HepG2 (cell line): ENCODE measurements around the gene ZBTB46. TPM values are rescaled to one million over a fixed set of nuclear protein-coding genes. Genes with fewer than 3 reads are reported as not detected.

Experiments used
- CAMTA2 ChIP-seq: sonication (generic); formaldehyde crosslinking; IDR thresholded peaks from 2 replicates; pipeline ENCODE4 v1.4.0; 2020; ENCODE audit warnings: mild to moderate bottlenecking, missing genetic modification reagents, borderline replicate concordance
- FIP1L1 ChIP-seq: fragments of 200-400 bp; formaldehyde crosslinking; IDR thresholded peaks from 2 replicates; pipeline ENCODE4 v1.6.1; 2018; ENCODE audit warnings: low read depth, mild to moderate bottlenecking, low read length, moderate library complexity, borderline replicate concordance; ENCODE audit not compliant: insufficient read depth
- FOXC1 ChIP-seq: sonication (generic); formaldehyde crosslinking; IDR thresholded peaks from 2 replicates; pipeline ENCODE4 v1.8.0; 2022; ENCODE audit warnings: mild to moderate bottlenecking, missing genetic modification reagents, borderline replicate concordance
- HOXD1 ChIP-seq: sonication (generic); formaldehyde crosslinking; IDR thresholded peaks from 2 replicates; pipeline ENCODE4 v1.5.0; 2020; ENCODE audit warnings: missing genetic modification reagents
- KDM2A ChIP-seq: sonication (generic); formaldehyde crosslinking; IDR thresholded peaks from 2 replicates; pipeline ENCODE4 v1.4.0; 2020; ENCODE audit warnings: low read depth, missing genetic modification reagents, borderline replicate concordance
- MAFK ChIP-seq, 2 experiments: IDR thresholded peaks in 1 of 2; conservative IDR thresholded peaks in 1 of 2; 2 replicates each; pipeline ENCODE4 v1.6.1; 2011; ENCODE audit warnings: improper control_type of control experiment in 2 of 2, low read length in 2 of 2
- MZF1 ChIP-seq: sonication (generic); formaldehyde crosslinking; IDR thresholded peaks from 2 replicates; pipeline ENCODE4 v1.8.1; 2023; ENCODE audit warnings: mild to moderate bottlenecking, missing genetic modification reagents, borderline replicate concordance
- REPIN1 ChIP-seq: sonication (generic); formaldehyde crosslinking; IDR thresholded peaks from 2 replicates; pipeline ENCODE4 v1.8.0; 2022; ENCODE audit warnings: missing genetic modification reagents, low read depth, mild to moderate bottlenecking, borderline replicate concordance
- SMARCE1 ChIP-seq: fragments of 450-650 bp; IDR thresholded peaks from 2 replicates; pipeline ENCODE4 v1.6.1; 2017; ENCODE audit warnings: borderline replicate concordance
- SMYD3 ChIP-seq: sonication (generic); formaldehyde crosslinking; IDR thresholded peaks from 2 replicates; pipeline ENCODE4 v1.8.1; 2023; ENCODE audit warnings: mild to moderate bottlenecking, missing genetic modification reagents
- SOX13 ChIP-seq, 3 experiments: fragments of 450-650 bp in 1 of 3; sonication (generic) in 1 of 3; formaldehyde crosslinking in 1 of 3; IDR thresholded peaks in 2 of 3; conservative IDR thresholded peaks in 1 of 3; 2 replicates each; pipeline versions ENCODE4 v1.5.0 to v1.6.1; 2016 to 2020; ENCODE audit warnings: antibody characterized with exemption in 1 of 3, mild to moderate bottlenecking in 1 of 3, missing compliant biosample characterization in 1 of 3, missing genetic modification reagents in 1 of 3, moderate library complexity in 1 of 3
- TBX2 ChIP-seq: sonication (generic); formaldehyde crosslinking; IDR thresholded peaks from 2 replicates; pipeline ENCODE4 v1.5.0; 2020; ENCODE audit warnings: missing genetic modification reagents, mild to moderate bottlenecking, borderline replicate concordance
- ZBTB34 ChIP-seq: sonication (generic); formaldehyde crosslinking; IDR thresholded peaks from 2 replicates; pipeline ENCODE4 v1.8.0; 2022; ENCODE audit warnings: mild to moderate bottlenecking, missing genetic modification reagents
- ZBTB39 ChIP-seq: sonication (generic); formaldehyde crosslinking; IDR thresholded peaks from 2 replicates; pipeline ENCODE4 v1.5.0; 2020; ENCODE audit warnings: missing genetic modification reagents
- ZBTB46 ChIP-seq: sonication (generic); formaldehyde crosslinking; IDR thresholded peaks from 2 replicates; pipeline ENCODE4 v1.4.0; 2020; ENCODE audit warnings: mild to moderate bottlenecking, missing genetic modification reagents, borderline replicate concordance
- ZBTB7B ChIP-seq: sonication (generic); formaldehyde crosslinking; IDR thresholded peaks from 2 replicates; pipeline ENCODE4 v1.4.0; 2020; ENCODE audit warnings: missing genetic modification reagents
- ZHX1 ChIP-seq: sonication (generic); formaldehyde crosslinking; IDR thresholded peaks from 2 replicates; pipeline ENCODE4 v1.8.1; 2022; ENCODE audit warnings: low read depth, mild to moderate bottlenecking, missing genetic modification reagents
- ZNF333 ChIP-seq: sonication (generic); formaldehyde crosslinking; IDR thresholded peaks from 2 replicates; pipeline ENCODE4 v1.4.0; 2020; ENCODE audit warnings: mild to moderate bottlenecking, missing genetic modification reagents, borderline replicate concordance
- ZNF44 ChIP-seq: sonication (generic); formaldehyde crosslinking; IDR thresholded peaks from 2 replicates; pipeline ENCODE4 v1.5.1; 2020; ENCODE audit warnings: mild to moderate bottlenecking, missing genetic modification reagents
- ZNF775 ChIP-seq: sonication (generic); formaldehyde crosslinking; IDR thresholded peaks from 2 replicates; pipeline ENCODE4 v1.4.0; 2020; ENCODE audit warnings: missing genetic modification reagents, mild to moderate bottlenecking, moderate library complexity, borderline replicate concordance
- polyA plus RNA-seq, 8 experiments: library from polyadenylated mRNA; depleted of rRNA in 3 of 8; stranded (reverse) in 7 of 8; unstranded in 1 of 8; fragments of >200 nt; fragmentation: Illumina TruSeq in 4 of 8; extraction: Trizol in 4 of 8; gene quantifications; 2 replicates each; pipeline versions ENCODE4 v1.2.1 to v1.2.3, GENCODE V29; 2011 to 2016; ENCODE audit warnings: low read depth in 4 of 8, missing spikeins in 1 of 8, mixed read lengths in 1 of 8; ENCODE audit not compliant: insufficient read depth in 1 of 8
- total RNA-seq, 5 experiments: library from RNA; depleted of rRNA; stranded (reverse); fragments of >200 nt; fragmentation: Illumina TruSeq; extraction: Trizol; gene quantifications; 2 replicates each; pipeline ENCODE4 v1.2.3, GENCODE V29; 2016; ENCODE audit warnings: low read depth in 1 of 5

ZBTB46 gene
- total and polyA plus RNA-seq, 2 of the 13 experiments (the other 11 are each of a cell fraction or from before 2014, with no cell fraction given) = 1.6 to 13.5 TPM

GRCh38 chr20:63697357-63697867, 133.7 kb downstream of the ZBTB46 start (continued):
- no peak for TF ChIP-seq MAFK (conservative IDR thresholded peaks at IDR 0.05 in 1 of 2, IDR thresholded peaks at IDR 0.05 in 1 of 2; ENCODE audit: low read length in 2 of 2)
- no peak for TF ChIP-seq HOXD1 (CRISPR knock-in tag)
- TF ChIP-seq ZHX1 (CRISPR knock-in tag) = no peak
- no peak for TF ChIP-seq SMYD3 (CRISPR knock-in tag)
- TF ChIP-seq MZF1 = no peak
- TF ChIP-seq ZNF44 (CRISPR knock-in tag) = 0 out of 2 replicates have a peak, but pooled peaks have one; percentile 45
- TF ChIP-seq ZBTB7B (CRISPR knock-in tag) = 0 out of 2 replicates have a peak, but pooled peaks have one; percentile 12
- 0 out of 2 replicates have a peak, but pooled peaks have one; percentile 20 for TF ChIP-seq REPIN1 (CRISPR knock-in tag)
- TF ChIP-seq FOXC1 (CRISPR knock-in tag) = no peak; the same call in 1 of the 2 replicates
- TF ChIP-seq CAMTA2 (CRISPR knock-in tag) = no peak
- TF ChIP-seq SMARCE1 = no peak
- TF ChIP-seq ZBTB46 (CRISPR knock-in tag) = 0 out of 2 replicates have a peak, but pooled peaks have one; percentile 38
- TF ChIP-seq KDM2A (CRISPR knock-in tag) = no peak
- no peak for TF ChIP-seq ZBTB39
- TF ChIP-seq TBX2 (CRISPR knock-in tag) = 0 out of 2 replicates have a peak, but pooled peaks have one; percentile 3
- 0 out of 2 replicates have a peak, but pooled peaks have one; percentile 57 for TF ChIP-seq ZNF775
- no peak for TF ChIP-seq ZNF333 (CRISPR knock-in tag)
- TF ChIP-seq ZBTB34 = no peak
- no peak for TF ChIP-seq FIP1L1
- no peak for TF ChIP-seq SOX13 (IDR thresholded peaks at IDR 0.05)
- TF ChIP-seq SOX13 (CRISPR knock-in tag; conservative IDR thresholded peaks at IDR 0.05 in 1 of 2, IDR thresholded peaks at IDR 0.05 in 1 of 2) = no peak
